Aorta (tissue), 5 donors: Measurements from ENCODE around the gene GABRD. TPM values are rescaled to one million over a fixed set of nuclear protein-coding genes. Genes with fewer than 3 reads are reported as not detected.

Experiments
- ATAC-seq: fragments of 200-7000 bp; cut with Tn5 transposase; one replicate; pipeline ENCODE4 v1.9.1; 2022; ENCODE audit warnings: moderate library complexity; ENCODE audit not compliant: low FRiP score
- DNase-seq, 2 donors: peaks; one replicate each; pipeline ENCODE4 v3.0.0-alpha.2; 2020
- H3K27ac ChIP-seq, 2 donors: one replicate each; pipeline ENCODE4 v1.5.1; 2013; ENCODE audit warnings: low read length in 2 of 2, mild to moderate bottlenecking in 2 of 2, moderate library complexity in 2 of 2, control low read depth in 1 of 2, inconsistent platforms in 1 of 2, low read depth in 1 of 2
- H3K27me3 ChIP-seq, 2 donors: one replicate each; pipeline ENCODE4 v1.6.1; 2013; ENCODE audit warnings: control low read depth in 1 of 2, low read length in 1 of 2, mild to moderate bottlenecking in 1 of 2, moderate library complexity in 1 of 2; ENCODE audit not compliant: insufficient read depth in 2 of 2, control insufficient read depth in 1 of 2
- H3K36me3 ChIP-seq, 2 donors: one replicate each; pipeline ENCODE4 v1.6.1; 2013; ENCODE audit warnings: control low read depth in 1 of 2, low read length in 1 of 2, mild to moderate bottlenecking in 1 of 2; ENCODE audit not compliant: insufficient read depth in 2 of 2, control insufficient read depth in 1 of 2
- H3K4me1 ChIP-seq, 2 donors: one replicate each; pipeline ENCODE4 v1.6.1; 2013; ENCODE audit warnings: low read length in 2 of 2, control low read depth in 1 of 2, mild to moderate bottlenecking in 1 of 2, moderate library complexity in 1 of 2; ENCODE audit not compliant: insufficient read depth in 2 of 2, control insufficient read depth in 1 of 2
- H3K4me3 ChIP-seq, 2 donors: one replicate each; pipeline ENCODE4 v1.5.1; 2013; ENCODE audit warnings: low read length in 2 of 2, control low read depth in 1 of 2, mild to moderate bottlenecking in 1 of 2
- H3K9me3 ChIP-seq: one replicate; pipeline ENCODE4 v1.6.1; 2013; ENCODE audit warnings: mild to moderate bottlenecking, low read length; ENCODE audit not compliant: control insufficient read depth
- WGBS, 2 donors: extraction: QIAGEN DNeasy Blood & Tissue Kit; methylation state at CpG; one replicate each; pipeline ENCODE4 v1.1.7; 2013; 5-methylcytosine and 5-hydroxymethylcytosine counted together
- intact Hi-C, 2 donors: fragments of 100-400 bp; cut with DNase I; formaldehyde crosslinking; loops; one replicate each; pipeline versions ENCODE4 v1.14.2 to v1.15.0; 2022
- polyA plus RNA-seq, 2 donors: library from polyadenylated mRNA; stranded (reverse); fragments of 200-250 nt; gene quantifications; one replicate each; pipeline ENCODE4 v1.2.3, GENCODE V29; 2013
- total RNA-seq, 2 donors: library from RNA; stranded (reverse); fragmentation: NEBNext Ultra II Directional; extraction: Animal tissue kit (Norgen Biotek cat#: 25700); gene quantifications; one replicate each; pipeline ENCODE4 v1.2.1, GENCODE V29; 2021
- donor health status: healthy with polysubstance abuse.
- donor health status: Bipolar disorder and iron deficiency.
- donor health status: DM: no; HTN: no; CAD: no.
- donor health status: DM: no; HTN: no; CAD: no.
- donor health status: DM: yes; HTN: yes; CAD: no.

The GABRD gene
- total and polyA plus RNA-seq, 4 donors, result 0.49 to 1.2 TPM; not detected in 2

- no peaks in the 10 kb centered on the region for H3K9me3 ChIP-seq
- no peaks in the 10 kb centered on the region for H3K27me3 ChIP-seq
- H3K4me3 ChIP-seq, result no peak overlapping the region
- DNase-seq (no peak), ATAC-seq (no peak)
- H3K36me3 ChIP-seq, result no peaks in the 10 kb centered on the region
- intact Hi-C loops, result no loop called here
- no peaks in the 10 kb centered on the region for H3K4me1 ChIP-seq
- no peak overlapping the region for H3K27ac ChIP-seq
- 85 to 87% methylated on average over 15 of the region's 15 CpGs for WGBS, 2 donors
Measured at GRCh38 chr1:2029561-2029960, 10.4 kb downstream of the GABRD start.

GRCh38 chr1:2030076-2030871 is 11.1 kb downstream of the GABRD start:
- Histone ChIP-seq H3K4me3 (no peak overlapping the region), H3K4me1 (no peaks in the 10 kb centered on the region), H3K27ac (no peak overlapping the region), H3K36me3 (no peaks in the 10 kb centered on the region), H3K9me3 (no peaks in the 10 kb centered on the region), H3K27me3 (no peaks in the 10 kb centered on the region)
- WGBS, 2 donors, result 82 to 83% methylated on average over 42 of the region's 42 CpGs
- no peak for DNase-seq
- intact Hi-C loops, result no loop called here
- ATAC-seq, result no peak

DNA sequence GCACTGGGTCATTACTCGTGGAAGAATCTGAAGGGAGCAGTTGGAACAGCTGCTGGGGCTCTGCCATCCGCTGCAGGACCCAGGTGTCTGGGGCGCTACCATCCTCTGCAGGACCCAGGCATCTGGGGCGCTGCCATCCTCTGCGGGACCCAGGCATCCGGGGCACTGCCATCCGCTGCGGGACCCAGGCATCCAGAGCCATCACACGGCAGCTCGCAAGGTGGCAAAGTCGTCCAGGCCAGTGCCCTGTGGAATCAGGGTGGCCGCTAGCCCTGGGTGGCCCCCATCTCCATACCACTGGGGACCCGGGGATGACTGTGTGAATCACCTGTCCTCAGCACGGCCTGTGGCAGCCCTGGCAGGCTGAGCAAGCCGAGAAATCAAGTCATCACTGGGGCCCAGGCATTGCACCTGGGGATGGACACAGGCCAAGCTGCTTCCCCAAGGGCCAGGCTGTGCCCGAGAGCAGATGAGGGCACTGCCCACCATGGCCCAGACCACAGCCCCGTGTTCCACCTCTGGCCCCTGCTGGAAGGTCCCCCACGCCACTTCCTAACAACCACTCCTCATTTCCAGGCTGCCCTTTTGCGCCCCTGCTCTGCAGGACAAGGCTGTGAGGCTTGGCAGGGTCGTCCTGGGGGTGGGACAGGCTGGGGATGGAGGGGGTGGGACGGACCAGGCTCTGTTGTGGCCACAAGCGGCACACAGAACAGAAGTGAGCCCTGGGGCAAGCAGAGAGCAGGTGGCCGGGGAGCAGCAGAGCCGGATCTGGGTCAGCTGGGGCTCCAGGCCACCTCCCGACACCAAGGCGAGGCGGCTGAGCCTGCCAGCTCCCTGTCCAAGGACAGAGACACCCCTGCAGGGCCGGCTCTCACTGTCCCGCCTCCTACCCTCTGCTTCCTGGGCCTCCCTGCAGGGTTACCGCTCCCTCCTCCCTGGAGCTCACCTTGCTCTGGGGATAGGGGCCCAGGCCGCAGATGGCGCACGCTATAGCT is 12.7 kb downstream of the GABRD start:
- H3K4me3 ChIP-seq, result no peak overlapping the region
- H3K4me1 ChIP-seq, result no peaks in the 10 kb centered on the region
- 80 to 83% methylated on average over 28 to 33 of the region's 33 CpGs for WGBS, 2 donors
- no peak overlapping the region for H3K27ac ChIP-seq
- ATAC-seq (peak; percentile 5), DNase-seq (no peak)
- H3K36me3 ChIP-seq, result no peaks in the 10 kb centered on the region
- H3K27me3 ChIP-seq, result no peaks in the 10 kb centered on the region
- intact Hi-C loops, result no loop called here
- H3K9me3 ChIP-seq, result no peaks in the 10 kb centered on the region

DNA sequence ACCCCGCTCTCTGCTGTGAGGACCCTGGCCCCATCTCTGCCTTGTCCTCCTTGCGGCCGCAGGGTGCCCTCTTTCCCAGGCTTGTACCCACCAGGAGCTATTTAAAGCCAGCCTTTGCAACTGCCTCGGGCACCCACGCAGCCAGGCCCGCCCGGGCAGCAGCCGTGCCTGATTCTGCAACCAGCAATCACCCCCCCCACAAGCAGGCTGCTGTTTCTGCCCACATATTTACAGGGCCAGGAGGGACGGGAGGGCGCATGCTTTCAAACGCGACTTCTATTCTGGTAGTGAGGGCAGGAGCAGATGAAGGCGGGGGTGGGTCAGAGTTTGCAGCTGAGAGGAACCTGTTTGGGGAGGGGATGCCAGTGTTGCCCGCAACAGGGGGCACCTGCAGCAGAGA is 13.6 kb downstream of the GABRD start:
- H3K4me3 ChIP-seq, result no peak overlapping the region
- peaks cover 2% of the 10 kb centered on the region for H3K9me3 ChIP-seq
- DNase-seq, result no peak
- no peak overlapping the region for H3K27ac ChIP-seq
- 54 to 57% methylated on average over 14 of the region's 14 CpGs for WGBS, 2 donors
- no peaks in the 10 kb centered on the region for H3K4me1 ChIP-seq
- no peak for ATAC-seq
- no peaks in the 10 kb centered on the region for H3K27me3 ChIP-seq
- intact Hi-C loops, result no loop called here
- no peaks in the 10 kb centered on the region for H3K36me3 ChIP-seq

- Histone ChIP-seq H3K27ac (no peak overlapping the region), H3K27me3 (no peaks in the 10 kb centered on the region), H3K36me3 (no peaks in the 10 kb centered on the region), H3K9me3 (peaks cover 4% of the 10 kb centered on the region), H3K4me3 (no peak overlapping the region), H3K4me1 (no peaks in the 10 kb centered on the region)
- ATAC-seq (no peak), DNase-seq (no peak)
- intact Hi-C loops, result no loop called here
- WGBS, 2 donors, result 72 to 77% methylated on average over 13 of the region's 13 CpGs
Measured at GRCh38 chr1:2033165-2033564, 14.0 kb downstream of the GABRD start.

DNA sequence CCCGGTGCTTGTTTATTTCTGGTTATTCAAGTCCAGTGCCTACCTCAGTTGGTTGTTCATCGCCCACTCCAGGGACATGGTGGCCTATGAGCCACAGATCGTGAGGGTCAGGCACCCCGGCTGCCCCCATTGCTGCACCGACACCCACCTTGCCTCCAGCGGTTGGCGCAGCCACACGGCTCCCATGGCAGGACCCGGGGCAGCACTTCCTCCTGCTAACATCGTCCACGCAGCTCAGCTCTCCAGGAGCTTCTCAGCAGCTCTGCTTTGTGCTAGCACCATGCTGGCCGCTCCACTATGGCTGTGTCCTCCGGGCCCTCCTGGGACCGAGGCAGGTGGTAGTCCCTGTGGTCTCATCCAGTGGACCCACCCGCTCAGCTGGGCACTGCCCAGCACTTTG is 17.1 kb downstream of the GABRD start:
- no peaks in the 10 kb centered on the region for H3K27me3 ChIP-seq
- ATAC-seq, result no peak
- 78 to 90% methylated on average over 15 of the region's 15 CpGs for WGBS, 2 donors

GRCh38 chr1:2037314-2037979 is 18.3 kb downstream of the GABRD start:
- no peak overlapping the region for H3K27ac ChIP-seq
- WGBS, 2 donors, result 74 to 81% methylated on average over 18 of the region's 18 CpGs
- ATAC-seq (no peak), DNase-seq (no peak)
- peaks cover 9% of the 10 kb centered on the region for H3K9me3 ChIP-seq
- intact Hi-C loops, result no loop called here
- no peak overlapping the region for H3K4me3 ChIP-seq
- no peaks in the 10 kb centered on the region for H3K36me3 ChIP-seq
- H3K27me3 ChIP-seq, result no peaks in the 10 kb centered on the region
- no peaks in the 10 kb centered on the region for H3K4me1 ChIP-seq

More for the DNA sequence above, 17.1 kb downstream of the GABRD start:
- intact Hi-C loops, result no loop called here
- Histone ChIP-seq H3K9me3 (peaks cover 9% of the 10 kb centered on the region), H3K36me3 (no peaks in the 10 kb centered on the region), H3K4me1 (no peaks in the 10 kb centered on the region), H3K4me3 (no peak overlapping the region), H3K27ac (no peak overlapping the region)
- DNase-seq, result no peak

- Histone ChIP-seq H3K9me3 (peaks cover 9% of the 10 kb centered on the region), H3K27me3 (no peaks in the 10 kb centered on the region)
- ATAC-seq, result no peak
Measured at GRCh38 chr1:2038229-2038628, 19.1 kb downstream of the GABRD start.

More at GRCh38 chr1:2038229-2038628, 19.1 kb downstream of the GABRD start:
- no peak for DNase-seq
- intact Hi-C loops, result no loop called here
- WGBS, 2 donors, result 88 to 91% methylated on average over 8 of the region's 8 CpGs
- no peak overlapping the region for H3K4me3 ChIP-seq
- H3K4me1 ChIP-seq, result no peaks in the 10 kb centered on the region
- no peak overlapping the region for H3K27ac ChIP-seq
- H3K36me3 ChIP-seq, result no peaks in the 10 kb centered on the region
